ENCODE results near the gene CRELD1.
A peak's percentile ranks its signal among the peaks of the same experiment; 100 is the strongest.
"Not testable (repeated sequence)": the region's sequence is repeated elsewhere in the genome, so short reads cannot be mapped to it uniquely, and the experiment has no call there.

CRELD1 gene

GRCh38 chr3:9934993-9935392 is 1.4 kb downstream of the CRELD1 start:
- no peak for DNase-seq (ENCODE audit: low read depth in 2 of 2)

DNA sequence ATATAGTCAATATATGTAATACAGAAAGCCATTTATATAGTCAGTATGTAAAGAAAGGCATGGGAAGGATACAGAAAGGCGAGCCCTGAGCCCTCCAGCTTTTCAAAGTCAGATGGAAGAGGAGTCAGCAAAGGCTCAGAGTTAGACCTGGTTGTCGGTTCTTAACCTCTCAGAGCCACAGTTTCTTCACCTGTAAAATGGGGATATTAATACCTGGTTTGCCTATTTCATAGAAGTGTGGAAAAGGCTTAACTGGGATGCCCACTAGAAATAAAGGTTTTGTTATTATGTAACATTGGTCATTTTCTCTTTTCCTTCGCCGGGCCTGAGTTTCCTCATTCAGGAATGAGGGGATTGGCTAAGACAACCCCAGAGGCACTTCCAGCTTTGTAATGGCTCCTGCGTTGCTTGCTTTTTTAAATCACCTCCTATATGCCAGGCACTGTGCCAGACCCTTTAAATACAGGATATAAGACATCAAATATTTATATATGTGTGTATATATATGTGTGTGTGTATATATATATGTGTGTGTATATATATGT is 2.4 kb downstream of the CRELD1 start:
- DNase-seq (ENCODE audit: low read depth in 2 of 2), result no peak

GRCh38 chr3:9937486-9938238 is 4.0 kb downstream of the CRELD1 start:
- DNase-seq (ENCODE audit: low read depth in 2 of 2), result no peak

DNA sequence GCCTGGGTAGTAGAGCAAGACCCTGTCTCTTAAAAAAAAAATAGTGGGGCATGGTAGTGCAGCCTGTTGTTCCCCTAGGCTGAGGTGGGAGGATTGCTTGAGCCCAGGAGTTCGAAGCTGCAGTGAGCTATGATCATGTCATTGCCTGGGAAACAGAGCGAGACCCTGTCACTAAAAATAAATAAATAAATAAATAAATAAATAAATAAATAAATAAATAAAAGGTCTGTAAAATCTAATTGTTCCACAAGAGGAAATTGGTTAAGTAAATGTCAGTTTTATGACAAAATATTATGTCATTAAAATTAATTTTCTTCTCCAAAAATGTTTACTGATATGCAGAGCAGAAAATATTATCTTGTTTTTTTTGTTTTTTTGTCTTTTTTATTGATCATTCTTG is 5.3 kb downstream of the CRELD1 start:
- DNase-seq (ENCODE audit: low read depth in 2 of 2), result no peak

DNA sequence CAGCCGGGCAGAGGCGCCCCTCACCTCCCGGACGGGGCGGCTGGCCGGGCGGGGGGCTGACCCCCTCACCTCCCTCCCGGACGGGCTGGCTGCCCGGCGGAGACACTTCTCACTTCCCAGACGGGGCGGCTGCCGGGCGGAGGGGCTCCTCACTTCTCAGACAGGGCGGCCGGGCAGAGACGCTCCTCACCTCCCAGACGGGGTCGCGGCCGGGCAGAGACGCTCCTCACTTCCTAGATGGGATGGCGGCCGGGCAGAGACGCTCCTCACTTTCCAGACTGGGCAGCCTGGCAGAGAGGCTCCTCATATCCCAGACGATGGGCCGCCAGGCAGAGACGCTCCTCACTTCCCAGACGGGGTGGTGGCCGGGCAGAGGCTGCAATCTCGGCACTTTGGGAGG is 6.3 kb downstream of the CRELD1 start:
- not testable (repeated sequence) for DNase-seq (ENCODE audit: low read depth in 2 of 2)

DNA sequence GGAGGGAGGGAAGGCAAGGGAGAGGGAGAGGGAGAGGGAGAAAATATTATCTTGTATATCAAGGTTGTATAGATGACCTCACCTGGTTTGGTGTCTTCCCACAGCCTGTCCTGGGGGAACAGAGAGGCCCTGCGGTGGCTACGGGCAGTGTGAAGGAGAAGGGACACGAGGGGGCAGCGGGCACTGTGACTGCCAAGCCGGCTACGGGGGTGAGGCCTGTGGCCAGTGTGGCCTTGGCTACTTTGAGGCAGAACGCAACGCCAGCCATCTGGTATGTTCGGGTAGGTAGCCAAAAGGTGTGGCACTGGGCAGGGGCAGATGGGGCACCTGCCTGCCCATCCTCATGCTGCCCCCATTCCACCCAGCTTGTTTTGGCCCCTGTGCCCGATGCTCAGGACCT is 7.1 kb downstream of the CRELD1 start:
- DNase-seq (ENCODE audit: low read depth in 2 of 2), result no peak

DNA sequence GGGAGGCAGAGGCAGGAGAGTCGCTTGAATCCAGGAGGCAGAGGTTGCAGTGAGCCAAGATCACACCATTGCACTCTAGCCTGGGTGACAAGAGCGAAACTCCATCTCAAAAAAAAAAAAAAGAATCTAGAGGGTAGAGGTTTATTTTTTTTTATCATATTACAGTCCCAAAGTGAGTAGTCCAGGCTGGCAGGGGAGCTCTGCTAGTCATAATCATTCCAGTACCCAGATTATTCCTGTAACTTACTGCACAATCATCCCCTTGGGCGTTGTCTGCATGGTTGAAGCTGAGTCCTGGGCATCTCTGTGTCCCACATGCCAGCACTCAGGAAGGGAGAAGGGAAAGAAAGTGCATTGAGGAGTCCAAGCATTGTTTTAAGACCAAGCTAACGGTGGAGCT is 8.5 kb downstream of the CRELD1 start:
- no peak for DNase-seq (ENCODE audit: low read depth in 2 of 2)

DNA sequence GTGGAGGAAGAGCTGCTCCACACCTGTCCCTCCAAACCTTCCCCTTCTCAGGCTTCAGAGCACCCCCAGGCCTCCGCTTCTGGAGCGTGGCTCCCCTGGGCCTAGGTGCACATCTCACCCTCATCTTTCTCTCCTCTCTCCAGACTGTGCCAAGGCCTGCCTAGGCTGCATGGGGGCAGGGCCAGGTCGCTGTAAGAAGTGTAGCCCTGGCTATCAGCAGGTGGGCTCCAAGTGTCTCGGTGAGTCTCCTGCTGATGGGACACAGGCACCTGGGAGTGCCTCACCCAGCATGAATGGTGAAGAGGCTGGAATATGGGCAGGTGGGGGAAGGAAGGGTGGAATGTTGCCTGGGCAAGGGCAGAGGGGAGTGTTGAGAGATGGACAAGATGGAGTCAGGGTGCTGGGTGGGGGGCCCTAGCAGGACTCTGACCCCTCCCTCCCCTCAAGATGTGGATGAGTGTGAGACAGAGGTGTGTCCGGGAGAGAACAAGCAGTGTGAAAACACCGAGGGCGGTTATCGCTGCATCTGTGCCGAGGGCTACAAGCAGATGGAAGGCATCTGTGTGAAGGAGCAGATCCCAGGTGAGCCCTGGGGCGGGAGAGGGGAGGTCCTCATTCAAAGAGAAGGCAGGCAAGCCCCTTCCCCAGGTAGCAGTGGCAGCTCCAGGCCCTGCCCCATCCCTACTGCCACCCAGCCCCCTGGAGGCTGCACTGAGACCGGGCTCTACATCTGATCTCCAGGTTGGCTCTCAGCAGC is 9.5 kb downstream of the CRELD1 start:
- no peak for DNase-seq (ENCODE audit: low read depth in 2 of 2)

DNA sequence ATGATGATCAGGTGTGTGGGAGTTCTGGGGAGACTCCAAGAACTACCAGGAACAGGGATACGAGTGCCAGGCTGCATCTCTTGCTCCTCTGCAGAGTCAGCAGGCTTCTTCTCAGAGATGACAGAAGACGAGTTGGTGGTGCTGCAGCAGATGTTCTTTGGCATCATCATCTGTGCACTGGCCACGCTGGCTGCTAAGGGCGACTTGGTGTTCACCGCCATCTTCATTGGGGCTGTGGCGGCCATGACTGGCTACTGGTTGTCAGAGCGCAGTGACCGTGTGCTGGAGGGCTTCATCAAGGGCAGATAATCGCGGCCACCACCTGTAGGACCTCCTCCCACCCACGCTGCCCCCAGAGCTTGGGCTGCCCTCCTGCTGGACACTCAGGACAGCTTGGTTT is 10.6 kb downstream of the CRELD1 start:
- no peak for DNase-seq (ENCODE audit: low read depth in 2 of 2)

DNA sequence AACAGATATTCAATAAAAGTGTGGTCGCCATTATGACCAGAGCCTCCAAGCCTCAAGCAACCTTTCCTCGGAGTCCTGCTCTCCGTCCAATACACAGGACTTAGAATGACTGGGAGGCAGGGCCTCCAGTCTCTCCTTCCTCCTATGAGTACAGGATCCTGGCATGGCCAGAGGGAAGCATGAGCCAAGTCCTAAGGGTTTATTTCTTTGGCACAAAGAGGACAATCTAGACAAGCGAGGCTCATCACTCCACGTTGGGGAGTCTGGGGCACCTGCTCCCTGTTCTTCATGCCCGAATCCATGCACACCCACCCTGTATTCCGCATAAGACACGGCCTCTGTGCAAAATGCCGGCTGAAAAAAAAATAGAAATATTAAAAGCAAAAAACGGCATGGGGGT is 11.7 kb downstream of the CRELD1 start:
- DNase-seq (ENCODE audit: low read depth in 2 of 2), result no peak

DNA sequence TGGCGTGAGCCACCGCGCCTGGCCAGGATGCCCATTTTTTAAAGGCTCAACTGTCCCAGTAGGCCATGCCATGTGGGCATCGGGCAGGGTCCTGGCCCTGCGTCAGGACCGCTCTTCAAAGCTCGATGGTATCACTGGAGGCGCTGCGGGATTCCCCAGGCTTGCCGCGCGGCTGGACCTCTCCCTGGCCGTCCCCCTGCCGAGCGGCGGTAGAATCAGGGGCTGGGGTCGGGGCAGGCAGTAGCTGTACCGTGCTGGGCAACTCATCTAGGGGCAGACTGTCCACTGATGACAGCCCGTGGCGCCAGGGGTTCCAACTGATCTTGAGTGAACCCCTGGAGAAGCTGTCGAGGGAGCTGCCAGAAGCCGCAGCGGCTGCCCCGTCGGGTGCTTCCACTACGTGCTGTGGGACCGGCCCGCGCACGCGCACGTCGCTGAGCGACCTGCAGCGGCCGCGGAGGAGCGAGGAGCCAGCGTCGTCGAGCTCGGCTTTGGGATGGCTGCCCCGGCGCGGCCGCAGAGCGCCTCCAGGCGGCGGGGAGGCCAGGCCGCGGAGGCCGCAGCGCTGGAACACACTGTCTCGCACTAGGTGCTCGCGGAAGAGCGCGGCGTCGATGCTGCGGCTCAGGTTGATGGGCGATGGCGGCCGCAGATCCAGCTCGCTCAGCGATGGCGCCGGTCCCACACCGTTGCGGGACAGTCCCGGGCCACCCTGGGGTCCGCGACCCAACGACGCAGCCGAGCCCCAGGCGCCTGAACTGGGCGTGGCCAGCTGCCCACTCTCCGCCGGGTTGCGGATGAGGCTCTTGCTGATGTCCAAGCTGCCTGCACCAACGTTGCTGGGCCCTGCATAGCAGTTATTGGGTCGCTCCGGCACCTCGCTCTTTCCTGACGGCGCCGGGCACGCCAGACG is 12.7 kb downstream of the CRELD1 start:
- DNase-seq (ENCODE audit: low read depth in 2 of 2), result peak; percentile 67 to 71

DNA sequence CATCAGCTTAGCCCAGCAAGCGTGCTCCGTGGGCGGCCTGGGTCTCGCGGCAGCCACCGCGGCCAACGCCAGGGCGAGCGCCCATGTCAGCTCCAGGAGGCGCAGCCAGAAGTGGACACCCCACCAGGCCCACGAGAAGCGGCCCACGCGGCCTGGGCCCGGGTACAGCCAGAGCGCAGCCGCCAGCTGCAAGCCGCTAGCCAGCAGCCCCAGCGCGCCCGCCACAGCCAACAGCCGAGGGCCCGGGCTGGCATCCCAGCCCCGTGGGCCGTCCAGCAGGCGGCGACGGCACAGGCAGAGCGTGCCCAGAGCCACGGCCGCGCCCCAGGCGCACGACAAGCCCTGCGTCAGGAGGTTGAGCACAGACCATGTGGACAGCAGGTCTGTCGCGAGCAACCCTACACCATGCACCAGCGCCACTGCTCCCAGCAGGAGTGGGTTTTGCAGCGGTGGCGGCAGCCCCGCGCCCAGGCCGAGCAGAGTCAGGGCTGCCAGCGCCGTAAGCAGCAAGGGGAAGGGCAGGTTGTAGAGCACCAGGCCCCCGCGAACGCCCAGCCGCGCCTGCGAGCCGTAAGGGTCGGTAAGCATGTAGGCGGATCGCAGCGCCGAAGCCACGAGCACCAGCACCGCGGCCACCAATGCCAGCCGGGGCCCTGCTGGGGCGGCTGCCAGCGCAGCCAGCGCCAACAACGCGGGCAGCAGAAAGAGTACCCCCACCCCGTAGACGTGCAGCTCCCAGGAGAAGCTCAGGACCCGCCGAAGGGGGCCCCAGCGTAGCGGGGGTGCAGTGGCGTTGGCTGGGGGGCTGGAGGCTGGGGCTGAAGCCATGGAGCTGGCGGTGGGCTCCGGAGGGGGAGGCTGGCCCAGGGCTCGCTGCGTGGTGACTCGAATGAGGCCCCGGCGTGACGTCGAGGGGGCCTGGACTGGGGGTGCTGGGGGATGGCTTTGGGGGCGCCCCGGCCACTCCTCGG is 13.7 kb downstream of the CRELD1 start:
- DNase-seq (ENCODE audit: low read depth in 2 of 2), result no peak

DNA sequence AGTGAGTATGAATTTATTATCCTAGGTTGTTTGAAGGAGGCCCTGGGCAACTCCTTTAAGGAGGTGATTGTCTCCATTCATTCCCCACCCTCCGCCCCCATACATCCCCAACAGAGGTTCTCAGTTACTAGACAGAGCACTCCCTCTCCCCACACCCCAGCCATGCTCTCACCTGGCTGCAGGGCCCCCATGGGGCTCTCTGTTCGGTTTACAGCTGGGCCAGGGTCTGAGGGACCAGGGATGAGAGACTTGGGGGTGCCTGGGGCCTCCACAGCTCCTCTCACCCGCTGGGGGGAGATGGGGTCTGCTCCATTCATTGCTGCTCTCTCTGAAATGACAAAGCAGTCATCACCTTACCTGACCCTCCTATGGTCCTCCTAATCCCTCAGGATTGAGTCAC is 15.0 kb downstream of the CRELD1 start:
- no peak for DNase-seq (ENCODE audit: low read depth in 2 of 2)

GRCh38 chr3:9949115-9949514 is 15.5 kb downstream of the CRELD1 start:
- no peak for DNase-seq (ENCODE audit: low read depth in 2 of 2)

GRCh38 chr3:9949626-9950025 is 16.0 kb downstream of the CRELD1 start:
- DNase-seq (ENCODE audit: low read depth in 2 of 2), result no peak

DNA sequence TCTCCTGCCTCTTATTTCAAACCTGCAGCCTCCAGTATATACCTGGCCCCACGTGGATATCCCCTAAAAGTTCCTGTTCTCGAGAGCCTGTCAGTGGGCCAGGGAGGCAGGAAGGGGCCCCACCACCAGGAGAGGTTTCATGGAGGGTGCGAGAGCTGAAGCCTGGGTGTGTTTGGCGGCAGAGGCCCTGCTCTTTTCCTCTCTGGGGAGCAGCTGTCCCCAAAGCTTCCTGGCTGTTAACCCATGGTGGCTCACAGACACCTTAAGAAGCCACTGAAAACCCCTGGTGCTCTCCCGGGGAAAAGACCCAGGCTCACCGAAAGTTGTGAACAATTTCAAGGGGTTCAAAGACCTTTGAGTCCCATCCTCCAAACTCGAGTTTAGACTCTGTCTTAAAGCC is 17.5 kb downstream of the CRELD1 start:
- DNase-seq (ENCODE audit: low read depth in 2 of 2), result no peak

GRCh38 chr3:9951598-9951961 is 17.9 kb downstream of the CRELD1 start:
- no peak for DNase-seq (ENCODE audit: low read depth in 2 of 2)

DNA sequence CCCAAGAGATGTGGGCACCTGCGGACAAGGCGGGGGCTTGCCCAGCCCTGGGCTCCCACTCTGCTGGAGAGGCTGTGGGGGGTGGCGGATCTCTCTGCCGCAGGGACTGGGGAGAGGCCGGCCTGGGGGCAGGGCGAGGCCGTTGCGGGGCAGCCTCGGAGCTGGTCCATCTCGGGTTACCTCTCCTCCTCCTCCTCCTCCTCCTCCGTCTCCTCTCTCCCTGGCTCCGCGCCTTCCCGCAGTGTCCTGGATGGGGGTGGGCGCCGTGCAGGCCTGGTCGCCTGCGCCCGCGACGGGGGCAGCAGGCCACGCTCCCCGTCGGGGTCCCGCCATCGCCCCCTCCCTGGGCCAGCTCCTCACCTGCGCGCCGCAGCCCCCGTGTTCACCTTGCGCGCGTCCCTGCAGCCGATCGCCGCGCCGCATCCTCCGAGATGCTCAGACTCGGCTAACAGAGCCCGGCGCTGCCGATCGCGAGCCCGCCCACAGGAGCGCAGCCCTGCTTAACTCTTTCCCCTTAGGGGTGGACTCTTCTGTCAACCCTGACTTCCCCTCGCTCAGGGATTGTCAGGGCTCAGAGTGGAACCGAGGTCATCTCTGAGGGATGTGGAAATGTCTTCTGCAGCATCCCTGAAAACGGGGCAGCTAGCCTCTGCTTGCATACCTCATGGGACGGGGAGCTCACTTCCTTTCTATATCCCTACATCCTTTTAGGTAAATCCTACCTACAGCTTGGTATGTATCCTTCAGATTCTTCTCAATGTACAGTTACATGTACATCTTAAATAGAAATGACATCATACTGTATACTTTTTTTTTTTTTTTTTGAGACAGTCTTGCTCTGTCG is 18.6 kb downstream of the CRELD1 start, which contains the start of gene PRRT3:
Gene PRRT3, minus strand, starts transcription at position 447 of the 844 bp plus-strand sequence. CDS start 2,293 bp downstream, outside the sequence.
- DNase-seq (ENCODE audit: low read depth in 2 of 2), result peak in 1 of 2 donors; percentile 32

GRCh38 chr3:9955067-9955502 is 21.5 kb downstream of the CRELD1 start:
- DNase-seq (ENCODE audit: low read depth in 2 of 2), result no peak
